Activated CD4-positive, alpha-beta T cell treated with anti-CD3 and anti-CD28 coated beads for 4 hours (primary cell): Measurements from ENCODE around the gene TNFRSF13B.
"Not testable (repeated sequence)": the region's sequence is repeated elsewhere in the genome, so short reads cannot be mapped to it uniquely, and the experiment has no call there.

Experiments
- DNase-seq, 2 donors: peaks; one replicate each; pipeline ENCODE4 v3.0.0-alpha.2; 2020

Gene TNFRSF13B

GRCh38 chr17:17004997-17005614 lies 33.2 kb upstream of the TNFRSF13B start:
- DNase-seq = not testable (repeated sequence)

DNA sequence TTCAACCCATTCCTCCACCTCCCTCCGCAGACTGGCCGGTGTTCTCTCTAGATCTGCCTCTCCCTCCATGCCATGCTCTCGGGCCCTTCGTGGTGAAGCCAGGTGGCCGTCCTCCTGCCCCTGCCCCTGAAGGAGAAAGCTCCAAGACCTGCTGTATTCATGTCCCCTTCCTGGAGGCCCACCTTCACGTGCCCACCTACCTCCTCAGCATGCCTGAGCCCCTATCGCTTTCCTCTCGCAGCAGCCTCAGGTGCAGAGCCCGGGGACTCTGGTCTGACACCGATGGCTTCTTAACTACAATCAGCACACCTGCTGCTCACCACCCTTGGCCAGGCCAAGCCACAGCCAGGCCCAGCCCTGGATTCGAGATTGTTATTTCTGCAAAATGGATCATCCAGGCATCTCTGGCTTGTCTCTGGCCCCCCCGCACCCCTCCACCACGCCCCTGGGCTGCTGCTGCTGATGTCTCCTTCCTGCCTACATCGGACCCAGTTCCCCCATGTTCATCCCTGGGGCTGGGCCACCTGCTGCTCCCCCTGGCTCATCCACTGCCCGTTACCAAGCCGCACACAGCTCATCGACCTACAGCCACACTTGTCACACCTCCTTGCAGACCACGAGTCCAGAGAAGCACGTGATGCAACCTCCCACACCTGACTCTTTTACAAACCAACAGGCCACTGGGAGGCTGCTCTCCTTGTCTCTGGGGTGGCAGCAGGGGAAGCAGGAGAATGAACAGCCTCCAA lies 32.5 kb upstream of the TNFRSF13B start:
- DNase-seq = no peak

- DNase-seq = not testable (repeated sequence)
Observed at GRCh38 chr17:17002731-17003715, 31.1 kb upstream of the TNFRSF13B start.

GRCh38 chr17:17001874-17002520 lies 30.1 kb upstream of the TNFRSF13B start:
- peak; percentile 74 to 77 for DNase-seq

GRCh38 chr17:17001076-17001777 lies 29.3 kb upstream of the TNFRSF13B start:
- no peak for DNase-seq

DNA sequence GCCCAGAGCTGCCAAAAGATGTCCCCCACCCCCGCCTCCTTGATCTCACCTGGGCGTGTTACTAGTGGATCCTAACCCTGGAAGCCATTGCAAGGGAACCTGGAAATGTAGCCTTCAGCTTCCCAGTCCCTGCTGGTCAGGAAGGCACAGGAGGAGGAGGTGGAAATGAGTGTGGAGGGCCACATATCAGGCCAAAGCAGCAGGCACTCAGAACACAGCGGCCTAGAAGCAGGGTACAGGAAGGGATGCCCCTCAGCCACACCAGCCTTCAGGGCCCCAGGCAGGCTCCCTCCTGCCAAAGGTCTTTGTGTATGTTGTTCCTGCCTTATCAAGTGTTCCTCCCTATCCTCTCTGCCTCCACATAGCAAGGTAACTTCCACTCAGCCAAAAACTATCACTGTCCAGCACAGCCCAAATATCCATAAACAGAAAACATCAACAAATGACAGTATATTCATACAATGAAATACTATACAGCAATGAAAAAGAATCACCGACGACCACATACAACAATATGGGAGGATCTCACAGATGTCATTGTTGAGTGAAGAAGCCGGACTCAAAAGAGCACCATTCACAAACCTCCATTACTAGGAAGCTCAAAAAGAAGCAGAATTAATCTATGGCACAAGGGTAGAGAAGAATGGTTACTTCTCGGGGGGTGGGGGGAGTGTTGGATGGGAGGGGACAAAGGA lies 28.2 kb upstream of the TNFRSF13B start:
- no peak for DNase-seq

DNA sequence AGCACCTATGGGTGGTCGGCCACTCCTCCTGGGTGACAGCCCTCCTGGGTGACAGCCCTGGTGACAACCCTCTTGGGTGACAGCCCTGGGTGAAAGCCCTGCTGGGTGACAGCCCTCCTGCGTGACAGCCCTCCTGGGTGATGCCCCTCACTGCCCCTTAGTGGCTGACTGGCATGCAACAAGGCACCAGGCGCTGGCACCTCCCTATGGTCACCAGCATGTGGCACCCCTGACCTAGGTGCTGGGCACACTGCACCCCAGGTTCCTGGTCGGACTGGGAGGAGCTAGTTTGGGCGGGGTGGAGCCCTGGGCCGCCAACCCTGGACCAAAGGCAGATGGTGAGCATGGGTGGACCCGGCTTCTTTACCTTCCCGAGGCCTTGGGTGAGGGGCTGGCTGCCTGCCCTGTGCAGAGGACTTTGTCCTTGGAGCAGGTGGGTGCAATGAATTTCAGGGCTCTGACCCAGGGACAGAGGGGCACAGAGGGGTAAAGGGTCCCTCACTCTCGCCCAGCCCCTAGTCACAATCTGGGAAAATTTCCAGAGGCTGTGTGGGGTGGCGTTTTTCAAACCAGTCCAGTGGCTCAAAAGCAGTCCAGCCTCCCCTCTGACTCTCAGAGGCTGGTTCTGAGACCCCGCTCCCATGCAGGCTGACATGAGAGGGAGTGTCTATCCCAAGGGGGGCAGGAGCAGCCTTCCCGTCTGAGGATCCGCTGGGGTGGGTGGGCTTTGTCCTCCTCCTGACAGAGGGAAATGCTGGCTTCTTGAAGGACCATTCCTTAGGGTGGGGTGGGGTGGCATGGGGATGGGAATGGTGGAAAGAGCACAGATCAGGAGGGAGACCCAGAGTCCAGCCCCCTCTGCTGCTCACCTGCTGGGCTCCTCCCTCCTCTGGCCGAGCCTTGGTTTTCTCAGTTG lies 25.9 kb upstream of the TNFRSF13B start:
- peak in 1 of 2 donors; percentile 72 for DNase-seq

GRCh38 chr17:16996726-16997125 lies 24.8 kb upstream of the TNFRSF13B start:
- DNase-seq = not testable (repeated sequence)

DNA sequence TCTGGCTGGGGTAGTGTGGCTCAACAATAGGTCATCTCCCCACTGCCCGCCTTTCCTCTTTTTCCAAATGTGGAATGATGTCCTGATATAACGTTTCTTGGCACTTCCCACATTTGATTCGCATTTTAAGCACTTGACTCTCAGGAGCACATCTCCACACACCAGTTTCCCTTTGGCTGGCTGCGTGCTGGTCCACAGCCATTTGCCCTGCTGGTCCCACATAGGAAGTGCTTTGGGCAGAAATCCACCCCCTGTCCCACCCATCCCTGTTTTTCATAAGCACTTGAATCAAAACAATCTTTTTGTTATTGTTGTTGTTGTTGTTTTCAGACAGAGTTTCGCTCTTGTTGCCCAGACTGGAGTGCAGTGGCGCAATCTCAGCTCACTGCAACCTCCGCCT lies 24.0 kb upstream of the TNFRSF13B start:
- DNase-seq = no peak

DNA sequence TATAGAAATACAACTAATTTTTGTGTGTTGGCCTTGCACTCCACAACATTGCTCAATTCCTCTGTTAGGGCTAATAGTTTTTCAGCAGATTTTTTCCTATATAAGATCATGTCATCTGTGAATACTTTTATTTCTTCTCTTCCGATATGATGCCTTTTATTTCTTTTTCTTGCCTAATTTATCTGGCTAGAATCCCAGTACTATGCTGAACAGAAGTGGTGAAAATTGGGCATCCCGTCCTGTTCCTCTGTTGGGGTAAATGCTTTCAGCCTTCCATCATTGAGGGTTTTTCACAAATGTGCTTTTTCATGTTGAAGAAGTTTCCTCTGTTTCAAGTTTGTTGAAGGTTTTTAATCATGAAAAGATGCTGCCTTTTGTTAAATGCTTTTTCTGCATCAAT lies 22.7 kb upstream of the TNFRSF13B start:
- DNase-seq = no peak

DNA sequence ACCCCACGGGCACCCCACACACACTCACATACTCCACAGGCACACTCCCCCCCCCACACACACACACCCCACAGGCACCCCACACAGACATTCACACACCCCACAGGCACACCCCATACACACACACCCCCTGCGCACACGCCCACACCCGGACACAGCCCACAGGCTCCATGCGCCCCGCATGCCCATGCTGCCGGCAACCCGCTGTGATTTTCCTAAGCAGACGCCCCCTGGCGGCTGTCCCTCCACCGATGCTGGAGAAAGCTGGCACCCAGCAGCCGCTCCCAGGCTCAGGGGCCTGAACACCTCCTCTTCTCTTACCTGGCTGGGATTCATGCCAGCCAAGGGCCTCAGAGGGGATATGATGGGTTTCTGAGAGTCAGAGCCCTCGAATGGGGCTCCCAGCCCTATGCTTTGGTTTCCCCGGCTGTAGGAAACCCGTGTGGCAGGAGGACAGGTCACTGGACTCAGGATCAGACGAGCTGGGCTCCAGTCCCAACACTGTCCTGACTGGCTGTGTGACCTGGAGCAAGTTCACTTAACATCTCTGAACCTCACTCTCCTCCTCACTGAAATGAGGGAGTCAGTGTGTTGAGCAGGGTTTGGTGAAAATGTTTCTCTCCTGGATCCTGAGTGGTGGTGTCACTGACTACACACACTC lies 19.6 kb upstream of the TNFRSF13B start:
- peak; percentile 84 for DNase-seq

GRCh38 chr17:16989953-16990860 lies 18.3 kb upstream of the TNFRSF13B start:
- DNase-seq = no peak

GRCh38 chr17:16989230-16989952 lies 17.5 kb upstream of the TNFRSF13B start:
- no peak for DNase-seq

DNA sequence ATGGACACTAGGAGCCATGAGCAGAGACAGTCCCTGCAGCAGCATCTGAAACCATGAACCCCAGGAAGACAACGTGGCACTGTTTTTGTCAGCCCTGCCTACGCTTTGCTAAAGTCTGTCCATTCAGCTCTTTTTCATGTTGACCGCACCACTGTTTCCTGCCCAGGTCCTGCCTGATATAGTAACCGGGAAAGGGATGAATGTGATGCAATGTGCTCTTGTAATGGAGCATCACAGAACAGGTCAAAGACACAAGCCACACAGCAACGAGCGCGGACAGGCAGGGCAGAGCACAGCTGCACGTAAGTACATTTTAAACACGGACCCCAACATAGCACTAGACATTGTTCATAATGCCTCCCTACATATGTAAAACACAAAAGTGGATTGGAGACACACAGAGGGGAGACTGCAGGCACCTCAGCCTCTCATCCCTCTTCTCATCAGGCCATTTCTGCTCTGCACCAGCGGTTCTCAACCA lies 16.9 kb upstream of the TNFRSF13B start:
- no peak for DNase-seq

- DNase-seq = peak; percentile 44 to 51
Observed at GRCh38 chr17:16987830-16988601, 16.1 kb upstream of the TNFRSF13B start.

GRCh38 chr17:16987066-16987829 lies 15.3 kb upstream of the TNFRSF13B start:
- no peak for DNase-seq
